ENCODE measurements around the gene TLE1. TPM values are rescaled to one million over a fixed set of nuclear protein-coding genes. Genes with fewer than 3 reads are reported as not detected.

The TLE1 gene
- total RNA-seq, 1 experiment from 2014 or later = 97.7 TPM

DNA sequence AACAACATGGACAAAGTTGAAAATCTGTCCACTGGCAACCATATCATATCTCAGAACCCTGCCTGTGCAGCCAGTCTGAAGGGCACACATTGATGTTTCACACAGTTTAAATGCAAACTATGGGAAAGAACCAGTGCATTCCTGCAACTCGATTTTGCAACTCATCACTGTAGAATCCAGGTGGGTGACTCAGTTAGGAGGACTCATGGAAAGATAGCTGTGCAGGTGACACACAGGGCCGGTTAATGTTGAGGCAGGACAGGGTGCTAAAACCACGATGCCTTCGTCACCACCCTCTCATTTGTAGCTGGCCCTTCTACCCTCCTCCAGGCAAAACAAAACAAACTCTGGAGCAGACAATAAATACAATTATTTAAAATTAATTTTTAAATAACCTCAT is 62.8 kb downstream of the TLE1 start (continued):
- no peak for TF ChIP-seq FOXP4 (CRISPR knock-in tag; IDR thresholded peaks at IDR 0.05)
- TF ChIP-seq NR1H2 (CRISPR knock-in tag; IDR thresholded peaks at IDR 0.05) = no peak
- TF ChIP-seq, protein P1, sequence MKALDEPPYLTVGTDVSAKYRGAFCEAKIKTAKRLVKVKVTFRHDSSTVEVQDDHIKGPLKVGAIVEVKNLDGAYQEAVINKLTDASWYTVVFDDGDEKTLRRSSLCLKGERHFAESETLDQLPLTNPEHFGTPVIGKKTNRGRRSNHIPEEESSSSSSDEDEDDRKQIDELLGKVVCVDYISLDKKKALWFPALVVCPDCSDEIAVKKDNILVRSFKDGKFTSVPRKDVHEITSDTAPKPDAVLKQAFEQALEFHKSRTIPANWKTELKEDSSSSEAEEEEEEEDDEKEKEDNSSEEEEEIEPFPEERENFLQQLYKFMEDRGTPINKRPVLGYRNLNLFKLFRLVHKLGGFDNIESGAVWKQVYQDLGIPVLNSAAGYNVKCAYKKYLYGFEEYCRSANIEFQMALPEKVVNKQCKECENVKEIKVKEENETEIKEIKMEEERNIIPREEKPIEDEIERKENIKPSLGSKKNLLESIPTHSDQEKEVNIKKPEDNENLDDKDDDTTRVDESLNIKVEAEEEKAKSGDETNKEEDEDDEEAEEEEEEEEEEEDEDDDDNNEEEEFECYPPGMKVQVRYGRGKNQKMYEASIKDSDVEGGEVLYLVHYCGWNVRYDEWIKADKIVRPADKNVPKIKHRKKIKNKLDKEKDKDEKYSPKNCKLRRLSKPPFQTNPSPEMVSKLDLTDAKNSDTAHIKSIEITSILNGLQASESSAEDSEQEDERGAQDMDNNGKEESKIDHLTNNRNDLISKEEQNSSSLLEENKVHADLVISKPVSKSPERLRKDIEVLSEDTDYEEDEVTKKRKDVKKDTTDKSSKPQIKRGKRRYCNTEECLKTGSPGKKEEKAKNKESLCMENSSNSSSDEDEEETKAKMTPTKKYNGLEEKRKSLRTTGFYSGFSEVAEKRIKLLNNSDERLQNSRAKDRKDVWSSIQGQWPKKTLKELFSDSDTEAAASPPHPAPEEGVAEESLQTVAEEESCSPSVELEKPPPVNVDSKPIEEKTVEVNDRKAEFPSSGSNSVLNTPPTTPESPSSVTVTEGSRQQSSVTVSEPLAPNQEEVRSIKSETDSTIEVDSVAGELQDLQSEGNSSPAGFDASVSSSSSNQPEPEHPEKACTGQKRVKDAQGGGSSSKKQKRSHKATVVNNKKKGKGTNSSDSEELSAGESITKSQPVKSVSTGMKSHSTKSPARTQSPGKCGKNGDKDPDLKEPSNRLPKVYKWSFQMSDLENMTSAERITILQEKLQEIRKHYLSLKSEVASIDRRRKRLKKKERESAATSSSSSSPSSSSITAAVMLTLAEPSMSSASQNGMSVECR (CRISPR knock-in tag; IDR thresholded peaks at IDR 0.05; ENCODE audit: borderline replicate concordance) = no peak
- TF ChIP-seq TP53 (CRISPR knock-in tag; IDR thresholded peaks at IDR 0.05) = no peak

DNA sequence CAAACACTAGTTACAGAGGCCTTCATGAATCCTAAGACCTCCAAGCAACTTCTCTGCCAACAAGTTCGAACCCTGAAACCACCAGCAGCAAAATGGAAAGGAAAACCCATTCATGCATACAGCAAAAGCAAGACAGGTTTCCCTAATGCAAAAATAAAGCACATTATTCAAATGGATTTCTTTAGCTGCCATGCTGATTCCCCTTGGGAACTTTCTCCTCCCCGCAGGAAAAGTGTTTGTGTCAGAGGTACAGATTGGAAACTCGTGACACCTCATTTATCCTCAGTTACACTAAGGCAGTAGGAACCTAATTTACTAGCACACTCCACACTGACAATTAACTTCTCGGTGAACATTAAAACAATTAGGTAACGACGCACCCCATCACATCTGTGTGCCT is 63.4 kb downstream of the TLE1 start:
- no peak overlapping the region for H3K4me3 Mint-ChIP-seq
- DNase-seq (ENCODE audit: low spot score) = no peak
- H3K9me3 Mint-ChIP-seq = no peaks in the 10 kb centered on the region
- ChIA-PET CTCF (interaction anchor here (1.4 kb wide), 1 partner anchor 47 kb away, joined by 4 read pairs; no protein-coding TSS in a partner anchor), POLR2A (no interaction called here)
- peak overlapping the region; percentile 19 for H3K27ac Mint-ChIP-seq
- H3K27me3 Mint-ChIP-seq (ENCODE audit: low read depth) = no peaks in the 10 kb centered on the region
- H3K4me1 Mint-ChIP-seq = peaks cover 82% of the 10 kb centered on the region
- H3K36me3 Mint-ChIP-seq = peaks cover 7% of the 10 kb centered on the region; the same call in 1 of the 2 replicates
- no peak for TF ChIP-seq ELF4 (CRISPR knock-in tag; IDR thresholded peaks at IDR 0.05; ENCODE audit: low read depth)
- no peak for ATAC-seq

GRCh38 chr9:81623778-81624177 is 65.6 kb downstream of the TLE1 start:
- H3K27ac Mint-ChIP-seq = peak overlapping the region; percentile 35
- ATAC-seq = no peak
- no peak for DNase-seq (ENCODE audit: low spot score)
- peaks cover 85% of the 10 kb centered on the region for H3K4me1 Mint-ChIP-seq
- POLR2A ChIA-PET = interaction anchor here (0.6 kb wide), 1 partner anchor 669 kb away, joined by 3 read pairs; no protein-coding TSS in a partner anchor
- no peaks in the 10 kb centered on the region for H3K9me3 Mint-ChIP-seq
- no peaks in the 10 kb centered on the region for H3K27me3 Mint-ChIP-seq (ENCODE audit: low read depth)
- peak overlapping the region; percentile 1; the same call in 1 of the 2 replicates for H3K4me3 Mint-ChIP-seq
- H3K36me3 Mint-ChIP-seq = peaks cover 24% of the 10 kb centered on the region
- CTCF ChIA-PET = no interaction called here
- TF ChIP-seq, protein P2, sequence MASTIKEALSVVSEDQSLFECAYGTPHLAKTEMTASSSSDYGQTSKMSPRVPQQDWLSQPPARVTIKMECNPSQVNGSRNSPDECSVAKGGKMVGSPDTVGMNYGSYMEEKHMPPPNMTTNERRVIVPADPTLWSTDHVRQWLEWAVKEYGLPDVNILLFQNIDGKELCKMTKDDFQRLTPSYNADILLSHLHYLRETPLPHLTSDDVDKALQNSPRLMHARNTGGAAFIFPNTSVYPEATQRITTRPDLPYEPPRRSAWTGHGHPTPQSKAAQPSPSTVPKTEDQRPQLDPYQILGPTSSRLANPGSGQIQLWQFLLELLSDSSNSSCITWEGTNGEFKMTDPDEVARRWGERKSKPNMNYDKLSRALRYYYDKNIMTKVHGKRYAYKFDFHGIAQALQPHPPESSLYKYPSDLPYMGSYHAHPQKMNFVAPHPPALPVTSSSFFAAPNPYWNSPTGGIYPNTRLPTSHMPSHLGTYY (CRISPR knock-in tag; IDR thresholded peaks at IDR 0.05) = no peak
- TF ChIP-seq ZNF416 (CRISPR knock-in tag; IDR thresholded peaks at IDR 0.05) (no peak), CBFB (CRISPR knock-in tag; IDR thresholded peaks at IDR 0.05; ENCODE audit: low read depth) (no peak), ATF1 (CRISPR knock-in tag; IDR thresholded peaks at IDR 0.05) (no peak), TCF7 (CRISPR knock-in tag; IDR thresholded peaks at IDR 0.05; ENCODE audit: low read depth) (no peak), NR2C2 (CRISPR knock-in tag; IDR thresholded peaks at IDR 0.05) (no peak), ZNF396 (CRISPR knock-in tag; IDR thresholded peaks at IDR 0.05; ENCODE audit: borderline replicate concordance) (no peak), ETV6 (CRISPR knock-in tag; IDR thresholded peaks at IDR 0.05) (no peak), OVOL2 (CRISPR knock-in tag; IDR thresholded peaks at IDR 0.05; ENCODE audit: borderline replicate concordance) (no peak)
- TF ChIP-seq, protein P3, sequence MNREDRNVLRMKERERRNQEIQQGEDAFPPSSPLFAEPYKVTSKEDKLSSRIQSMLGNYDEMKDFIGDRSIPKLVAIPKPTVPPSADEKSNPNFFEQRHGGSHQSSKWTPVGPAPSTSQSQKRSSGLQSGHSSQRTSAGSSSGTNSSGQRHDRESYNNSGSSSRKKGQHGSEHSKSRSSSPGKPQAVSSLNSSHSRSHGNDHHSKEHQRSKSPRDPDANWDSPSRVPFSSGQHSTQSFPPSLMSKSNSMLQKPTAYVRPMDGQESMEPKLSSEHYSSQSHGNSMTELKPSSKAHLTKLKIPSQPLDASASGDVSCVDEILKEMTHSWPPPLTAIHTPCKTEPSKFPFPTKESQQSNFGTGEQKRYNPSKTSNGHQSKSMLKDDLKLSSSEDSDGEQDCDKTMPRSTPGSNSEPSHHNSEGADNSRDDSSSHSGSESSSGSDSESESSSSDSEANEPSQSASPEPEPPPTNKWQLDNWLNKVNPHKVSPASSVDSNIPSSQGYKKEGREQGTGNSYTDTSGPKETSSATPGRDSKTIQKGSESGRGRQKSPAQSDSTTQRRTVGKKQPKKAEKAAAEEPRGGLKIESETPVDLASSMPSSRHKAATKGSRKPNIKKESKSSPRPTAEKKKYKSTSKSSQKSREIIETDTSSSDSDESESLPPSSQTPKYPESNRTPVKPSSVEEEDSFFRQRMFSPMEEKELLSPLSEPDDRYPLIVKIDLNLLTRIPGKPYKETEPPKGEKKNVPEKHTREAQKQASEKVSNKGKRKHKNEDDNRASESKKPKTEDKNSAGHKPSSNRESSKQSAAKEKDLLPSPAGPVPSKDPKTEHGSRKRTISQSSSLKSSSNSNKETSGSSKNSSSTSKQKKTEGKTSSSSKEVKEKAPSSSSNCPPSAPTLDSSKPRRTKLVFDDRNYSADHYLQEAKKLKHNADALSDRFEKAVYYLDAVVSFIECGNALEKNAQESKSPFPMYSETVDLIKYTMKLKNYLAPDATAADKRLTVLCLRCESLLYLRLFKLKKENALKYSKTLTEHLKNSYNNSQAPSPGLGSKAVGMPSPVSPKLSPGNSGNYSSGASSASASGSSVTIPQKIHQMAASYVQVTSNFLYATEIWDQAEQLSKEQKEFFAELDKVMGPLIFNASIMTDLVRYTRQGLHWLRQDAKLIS (CRISPR knock-in tag; IDR thresholded peaks at IDR 0.05; ENCODE audit: borderline replicate concordance) = no peak
- TF ChIP-seq, protein P4, sequence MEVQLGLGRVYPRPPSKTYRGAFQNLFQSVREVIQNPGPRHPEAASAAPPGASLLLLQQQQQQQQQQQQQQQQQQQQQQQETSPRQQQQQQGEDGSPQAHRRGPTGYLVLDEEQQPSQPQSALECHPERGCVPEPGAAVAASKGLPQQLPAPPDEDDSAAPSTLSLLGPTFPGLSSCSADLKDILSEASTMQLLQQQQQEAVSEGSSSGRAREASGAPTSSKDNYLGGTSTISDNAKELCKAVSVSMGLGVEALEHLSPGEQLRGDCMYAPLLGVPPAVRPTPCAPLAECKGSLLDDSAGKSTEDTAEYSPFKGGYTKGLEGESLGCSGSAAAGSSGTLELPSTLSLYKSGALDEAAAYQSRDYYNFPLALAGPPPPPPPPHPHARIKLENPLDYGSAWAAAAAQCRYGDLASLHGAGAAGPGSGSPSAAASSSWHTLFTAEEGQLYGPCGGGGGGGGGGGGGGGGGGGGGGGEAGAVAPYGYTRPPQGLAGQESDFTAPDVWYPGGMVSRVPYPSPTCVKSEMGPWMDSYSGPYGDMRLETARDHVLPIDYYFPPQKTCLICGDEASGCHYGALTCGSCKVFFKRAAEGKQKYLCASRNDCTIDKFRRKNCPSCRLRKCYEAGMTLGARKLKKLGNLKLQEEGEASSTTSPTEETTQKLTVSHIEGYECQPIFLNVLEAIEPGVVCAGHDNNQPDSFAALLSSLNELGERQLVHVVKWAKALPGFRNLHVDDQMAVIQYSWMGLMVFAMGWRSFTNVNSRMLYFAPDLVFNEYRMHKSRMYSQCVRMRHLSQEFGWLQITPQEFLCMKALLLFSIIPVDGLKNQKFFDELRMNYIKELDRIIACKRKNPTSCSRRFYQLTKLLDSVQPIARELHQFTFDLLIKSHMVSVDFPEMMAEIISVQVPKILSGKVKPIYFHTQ (CRISPR knock-in tag; IDR thresholded peaks at IDR 0.05) = no peak
